Trophoblast cell (in vitro differentiated cells and primary cell): Measurements from ENCODE around the gene KCNB1.
A peak's percentile ranks its signal among the peaks of the same experiment; 100 is the strongest.

Experiments used
- DNase-seq, 2 donors: peaks; one replicate each; pipeline ENCODE4 v3.0.0-alpha.2; 2016
- H2AFZ ChIP-seq: 2 replicates; pipeline ENCODE4 v1.6.1; 2013; ENCODE audit warnings: low read length, moderate library complexity, mild to moderate bottlenecking; ENCODE audit not compliant: insufficient read depth, poor library complexity
- H2AK5ac ChIP-seq: 2 replicates; pipeline ENCODE4 v1.6.1; 2013; ENCODE audit warnings: mild to moderate bottlenecking, low read length
- H2BK120ac ChIP-seq: 2 replicates; pipeline ENCODE4 v1.6.1; 2013; ENCODE audit warnings: low read length, mild to moderate bottlenecking, moderate library complexity; ENCODE audit not compliant: insufficient read depth, poor library complexity
- H2BK12ac ChIP-seq: 2 replicates; pipeline ENCODE4 v1.6.1; 2013; ENCODE audit warnings: mild to moderate bottlenecking, low read length, moderate library complexity
- H2BK5ac ChIP-seq: 2 replicates; pipeline ENCODE4 v1.6.1; 2013; ENCODE audit warnings: low read length, low read depth, moderate library complexity, mild to moderate bottlenecking; ENCODE audit not compliant: poor library complexity
- H3K14ac ChIP-seq: 2 replicates; pipeline ENCODE4 v1.6.1; 2013; ENCODE audit warnings: mild to moderate bottlenecking, low read length
- H3K18ac ChIP-seq: 2 replicates; pipeline ENCODE4 v1.6.1; 2013; ENCODE audit warnings: mild to moderate bottlenecking, low read length
- H3K23ac ChIP-seq: 2 replicates; pipeline ENCODE4 v1.6.1; 2013; ENCODE audit warnings: low read length
- H3K27ac ChIP-seq: 2 replicates; pipeline ENCODE4 v1.5.1; 2013; ENCODE audit warnings: low read depth, mild to moderate bottlenecking, inconsistent platforms, low read length, moderate library complexity
- H3K27me3 ChIP-seq: 2 replicates; pipeline ENCODE4 v1.6.1; 2013; ENCODE audit warnings: inconsistent platforms, mild to moderate bottlenecking, low read length, moderate library complexity; ENCODE audit not compliant: insufficient read depth
- H3K36me3 ChIP-seq, 2 experiments: 1 replicate in 1 of 2; 2 replicates in 1 of 2; pipeline ENCODE4 v1.6.1; 2013; ENCODE audit warnings: low read length in 2 of 2, mild to moderate bottlenecking in 2 of 2, moderate library complexity in 1 of 2; ENCODE audit not compliant: insufficient read depth in 2 of 2, control insufficient read depth in 1 of 2
- H3K4ac ChIP-seq: 2 replicates; pipeline ENCODE4 v1.6.1; 2013; ENCODE audit warnings: low read depth, mild to moderate bottlenecking, low read length, moderate library complexity
- H3K4me1 ChIP-seq, 2 experiments: 1 replicate in 1 of 2; 2 replicates in 1 of 2; pipeline ENCODE4 v1.6.1; 2013; ENCODE audit warnings: low read length in 2 of 2, mild to moderate bottlenecking in 2 of 2, moderate library complexity in 1 of 2; ENCODE audit not compliant: insufficient read depth in 2 of 2, control insufficient read depth in 1 of 2
- H3K4me2 ChIP-seq: 2 replicates; pipeline ENCODE4 v1.6.1; 2013; ENCODE audit warnings: inconsistent platforms, mild to moderate bottlenecking, low read length, moderate library complexity
- H3K4me3 ChIP-seq: 2 replicates; pipeline ENCODE4 v1.5.1; 2013; ENCODE audit warnings: mild to moderate bottlenecking, low read depth, low read length, inconsistent platforms
- H3K79me1 ChIP-seq: one replicate; pipeline ENCODE4 v1.6.1; 2013; ENCODE audit warnings: low read length
- H3K79me2 ChIP-seq: 2 replicates; pipeline ENCODE4 v1.6.1; 2013; ENCODE audit warnings: low read length, mild to moderate bottlenecking; ENCODE audit not compliant: control insufficient read depth, insufficient read depth, poor library complexity
- H3K9ac ChIP-seq: 2 replicates; pipeline ENCODE4 v1.6.1; 2013; ENCODE audit warnings: mild to moderate bottlenecking, low read length
- H3K9me3 ChIP-seq: 2 replicates; pipeline ENCODE4 v1.6.1; 2013; ENCODE audit warnings: low read depth, mild to moderate bottlenecking, control low read depth, inconsistent platforms, low read length; ENCODE audit not compliant: insufficient read depth
- H4K12ac ChIP-seq: 2 replicates; pipeline ENCODE4 v1.6.1; 2013; ENCODE audit warnings: low read depth, mild to moderate bottlenecking, low read length, moderate library complexity
- H4K8ac ChIP-seq: 2 replicates; pipeline ENCODE4 v1.6.1; 2013; ENCODE audit warnings: low read depth, mild to moderate bottlenecking, low read length, moderate library complexity
- H4K91ac ChIP-seq: one replicate; pipeline ENCODE4 v1.6.1; 2013; ENCODE audit warnings: low read depth, mild to moderate bottlenecking, low read length, moderate library complexity
- WGBS: extraction: QIAGEN DNeasy Blood & Tissue Kit; methylation state at CpG from one replicate; pipeline ENCODE4 v1.1.7; 2013; ENCODE audit warnings: missing lambda C conversion rate; ENCODE audit not compliant: insufficient read length, insufficient coverage; ENCODE audit errors: extremely low coverage; 5-methylcytosine and 5-hydroxymethylcytosine counted together

Gene KCNB1

GRCh38 chr20:49384437-49385434 lies 97.7 kb downstream of the KCNB1 start:
- no peak overlapping the region for H3K14ac ChIP-seq
- no CpG with 5 or more reads among the region's 16 CpGs for WGBS
- H2BK120ac ChIP-seq, result no peak overlapping the region
- no peak overlapping the region for H3K27ac ChIP-seq
- no peak overlapping the region for H3K4ac ChIP-seq
- H2AK5ac ChIP-seq, result no peak overlapping the region
- H2BK5ac ChIP-seq, result no peak overlapping the region
- H3K79me2 ChIP-seq, result no peaks in the 10 kb centered on the region
- no peak overlapping the region for H2BK12ac ChIP-seq
- no peak overlapping the region for H3K4me3 ChIP-seq
- no peaks in the 10 kb centered on the region for H3K27me3 ChIP-seq
- no peak overlapping the region for H3K23ac ChIP-seq
- H3K4me2 ChIP-seq, result no peak overlapping the region
- H3K9me3 ChIP-seq, result no peaks in the 10 kb centered on the region
- H3K18ac ChIP-seq, result no peak overlapping the region
- no peak overlapping the region for H4K12ac ChIP-seq
- peaks cover 5 to 14% of the 10 kb centered on the region in 2 experiments for H3K4me1 ChIP-seq
- peak; percentile 45 to 80 for DNase-seq
- H2AFZ ChIP-seq, result no peak overlapping the region
- H4K91ac ChIP-seq, result no peak overlapping the region
- no peaks in the 10 kb centered on the region for H3K36me3 ChIP-seq
- H3K79me1 ChIP-seq, result peaks cover 2% of the 10 kb centered on the region
- H3K9ac ChIP-seq, result no peak overlapping the region
- H4K8ac ChIP-seq, result no peak overlapping the region

- no peaks in the 10 kb centered on the region for H3K79me2 ChIP-seq
- H2BK120ac ChIP-seq, result no peak overlapping the region
- H3K18ac ChIP-seq, result no peak overlapping the region
- H3K9ac ChIP-seq, result no peak overlapping the region
- H3K27me3 ChIP-seq, result no peaks in the 10 kb centered on the region
- no peak overlapping the region for H3K4me2 ChIP-seq
- DNase-seq, result no peak
- no peak overlapping the region for H3K27ac ChIP-seq
- H3K4me3 ChIP-seq, result no peak overlapping the region
- no peak overlapping the region for H4K91ac ChIP-seq
- peaks cover under 1% of the 10 kb centered on the region for H3K79me1 ChIP-seq
- H4K8ac ChIP-seq, result no peak overlapping the region
- no peaks in the 10 kb centered on the region for H3K36me3 ChIP-seq
- no CpG with 5 or more reads among the region's 14 CpGs for WGBS
- H3K9me3 ChIP-seq, result peaks cover 2% of the 10 kb centered on the region
- no peak overlapping the region for H3K14ac ChIP-seq
- peaks cover under 1 to 1% of the 10 kb centered on the region in 2 experiments for H3K4me1 ChIP-seq
- no peak overlapping the region for H3K4ac ChIP-seq
- H2AK5ac ChIP-seq, result no peak overlapping the region
- no peak overlapping the region for H2AFZ ChIP-seq
- H4K12ac ChIP-seq, result peak overlapping the region; percentile 15
- H2BK5ac ChIP-seq, result no peak overlapping the region
- H2BK12ac ChIP-seq, result no peak overlapping the region
- no peak overlapping the region for H3K23ac ChIP-seq
Observed at GRCh38 chr20:49381558-49382493, 100.6 kb downstream of the KCNB1 start.

DNA sequence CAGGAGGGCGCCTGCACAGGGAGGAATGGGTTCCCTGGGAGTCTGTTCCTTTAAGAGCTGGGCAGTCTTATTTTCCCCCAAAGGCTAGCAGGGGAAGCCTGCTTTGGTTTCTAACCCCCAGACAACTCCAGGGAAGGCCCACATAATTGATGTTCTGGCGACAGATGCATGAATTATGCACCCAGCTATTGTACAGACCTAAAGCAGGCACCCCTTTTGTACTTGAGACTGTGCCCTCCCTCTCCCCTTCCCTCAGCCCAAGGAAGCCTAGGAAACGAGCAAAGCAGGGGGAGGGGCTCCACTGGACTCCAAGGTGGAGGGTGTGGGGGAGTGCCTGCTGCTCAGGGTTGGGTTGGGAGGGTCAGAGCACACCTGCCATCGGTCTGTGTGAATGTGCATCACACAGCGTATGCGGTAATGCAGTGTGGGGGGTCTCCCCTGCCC lies 102.1 kb downstream of the KCNB1 start:
- no peak overlapping the region for H4K91ac ChIP-seq
- no peak overlapping the region for H3K18ac ChIP-seq
- H3K27me3 ChIP-seq, result no peaks in the 10 kb centered on the region
- no peak overlapping the region for H2BK120ac ChIP-seq
- no peak for DNase-seq
- no peak overlapping the region for H3K14ac ChIP-seq
- no CpG with 5 or more reads among the region's 6 CpGs for WGBS
- peaks cover 2% of the 10 kb centered on the region for H3K9me3 ChIP-seq
- no peaks in the 10 kb centered on the region for H3K79me1 ChIP-seq
- no peak overlapping the region for H3K9ac ChIP-seq
- no peak overlapping the region for H4K12ac ChIP-seq
- H2AK5ac ChIP-seq, result no peak overlapping the region
- H3K4me2 ChIP-seq, result no peak overlapping the region
- H3K27ac ChIP-seq, result no peak overlapping the region
- no peaks in the 10 kb centered on the region for H3K79me2 ChIP-seq
- no peak overlapping the region for H3K4me3 ChIP-seq
- no peak overlapping the region for H3K4ac ChIP-seq
- H3K4me1 ChIP-seq, result no peaks in the 10 kb centered on the region
- no peak overlapping the region for H2AFZ ChIP-seq
- no peak overlapping the region for H4K8ac ChIP-seq
- no peak overlapping the region for H2BK5ac ChIP-seq
- H3K23ac ChIP-seq, result no peak overlapping the region
- no peak overlapping the region for H2BK12ac ChIP-seq
- no peaks in the 10 kb centered on the region for H3K36me3 ChIP-seq

GRCh38 chr20:49379338-49379737 lies 103.1 kb downstream of the KCNB1 start:
- no peak overlapping the region for H2BK12ac ChIP-seq
- DNase-seq, result no peak
- H3K27me3 ChIP-seq, result no peaks in the 10 kb centered on the region
- no peak overlapping the region for H4K8ac ChIP-seq
- H3K18ac ChIP-seq, result no peak overlapping the region
- H3K14ac ChIP-seq, result no peak overlapping the region
- H4K12ac ChIP-seq, result no peak overlapping the region
- no peaks in the 10 kb centered on the region for H3K4me1 ChIP-seq
- no peak overlapping the region for H2AK5ac ChIP-seq
- no peaks in the 10 kb centered on the region for H3K79me1 ChIP-seq
- H4K91ac ChIP-seq, result no peak overlapping the region
- H3K9ac ChIP-seq, result no peak overlapping the region
- H2BK5ac ChIP-seq, result no peak overlapping the region
- no peak overlapping the region for H3K4me3 ChIP-seq
- H3K79me2 ChIP-seq, result no peaks in the 10 kb centered on the region
- no peak overlapping the region for H3K4me2 ChIP-seq
- H3K9me3 ChIP-seq, result peaks cover 7% of the 10 kb centered on the region
- no peak overlapping the region for H2BK120ac ChIP-seq
- H3K36me3 ChIP-seq, result no peaks in the 10 kb centered on the region
- WGBS, result no CpG with 5 or more reads among the region's 7 CpGs
- H2AFZ ChIP-seq, result no peak overlapping the region
- no peak overlapping the region for H3K27ac ChIP-seq
- H3K4ac ChIP-seq, result no peak overlapping the region
- no peak overlapping the region for H3K23ac ChIP-seq
